ENCODE measurements around the gene TBL2.

GRCh38 chr7:73573791-73574190 lies 4.6 kb downstream of the TBL2 start:
- no peak for TF ChIP-seq CTCF (IDR thresholded peaks at IDR 0.05 in 8 of 11, conservative IDR thresholded peaks at IDR 0.05 in 3 of 11)
- TF ChIP-seq POLR2A (IDR thresholded peaks at IDR 0.05), result no peak
- TF ChIP-seq POLR2AphosphoS5 (IDR thresholded peaks at IDR 0.05), result no peak

Data from spleen (tissue), 7 donors.